Stimulated activated CD8-positive, alpha-beta memory T cell treated with anti-CD3 and anti-CD28 coated beads, Interleukin-12 subunit alpha, Interleukin-12 subunit beta, amount 100 ng/mL, for 24 hours (primary cell): Measurements from ENCODE around the gene SDR39U1.
"Not testable (repeated sequence)": the region's sequence is repeated elsewhere in the genome, so short reads cannot be mapped to it uniquely, and the experiment has no call there.

Experiments used
- DNase-seq: peaks from one replicate; pipeline ENCODE4 v3.0.0-alpha.2; 2020; ENCODE audit errors: extremely low read depth

Gene SDR39U1

GRCh38 chr14:24442240-24443052 is at the start of gene SDR39U1:
SDR39U1 (minus strand) TSS chr14:24442776; CDS start chr14:24442769, 7 bp downstream.
- peak; percentile 91 for DNase-seq

GRCh38 chr14:24491586-24492408 is 49.2 kb upstream of the SDR39U1 start:
- not testable (repeated sequence) for DNase-seq

- no peak for DNase-seq
Observed at GRCh38 chr14:24483604-24484252, 41.2 kb upstream of the SDR39U1 start.

- DNase-seq = not testable (repeated sequence)
Observed at GRCh38 chr14:24482699-24483303, 40.2 kb upstream of the SDR39U1 start.

GRCh38 chr14:24481622-24482324 is 39.2 kb upstream of the SDR39U1 start:
- DNase-seq = peak; percentile 15

- DNase-seq = not testable (repeated sequence)
Observed at GRCh38 chr14:24479999-24480398, 37.4 kb upstream of the SDR39U1 start.

GRCh38 chr14:24475261-24475660 is 32.7 kb upstream of the SDR39U1 start:
- no peak for DNase-seq

GRCh38 chr14:24473211-24473610 is 30.6 kb upstream of the SDR39U1 start:
- DNase-seq = no peak

GRCh38 chr14:24470450-24470849 is 27.9 kb upstream of the SDR39U1 start:
- not testable (repeated sequence) for DNase-seq

- no peak for DNase-seq
Observed at GRCh38 chr14:24465805-24466204, 23.2 kb upstream of the SDR39U1 start.

- DNase-seq = no peak
Observed at GRCh38 chr14:24465368-24465767, 22.8 kb upstream of the SDR39U1 start.

- DNase-seq = no peak
Observed at GRCh38 chr14:24463884-24464785, 21.6 kb upstream of the SDR39U1 start.

- no peak for DNase-seq
Observed at GRCh38 chr14:24463017-24463883, 20.7 kb upstream of the SDR39U1 start.

- DNase-seq = no peak
Observed at GRCh38 chr14:24461336-24461735, 18.8 kb upstream of the SDR39U1 start.

GRCh38 chr14:24459331-24459730 is 16.8 kb upstream of the SDR39U1 start:
- no peak for DNase-seq

GRCh38 chr14:24458736-24459135 is 16.2 kb upstream of the SDR39U1 start:
- no peak for DNase-seq

GRCh38 chr14:24456980-24457379 is 14.4 kb upstream of the SDR39U1 start:
- DNase-seq = no peak

- DNase-seq = not testable (repeated sequence)
Observed at GRCh38 chr14:24450828-24451227, 8.3 kb upstream of the SDR39U1 start.

- DNase-seq = no peak
Observed at GRCh38 chr14:24443053-24443665, 583 bp upstream of the SDR39U1 start.
